ENCODE data around the gene TSPYL1.

Gene TSPYL1

DNA sequence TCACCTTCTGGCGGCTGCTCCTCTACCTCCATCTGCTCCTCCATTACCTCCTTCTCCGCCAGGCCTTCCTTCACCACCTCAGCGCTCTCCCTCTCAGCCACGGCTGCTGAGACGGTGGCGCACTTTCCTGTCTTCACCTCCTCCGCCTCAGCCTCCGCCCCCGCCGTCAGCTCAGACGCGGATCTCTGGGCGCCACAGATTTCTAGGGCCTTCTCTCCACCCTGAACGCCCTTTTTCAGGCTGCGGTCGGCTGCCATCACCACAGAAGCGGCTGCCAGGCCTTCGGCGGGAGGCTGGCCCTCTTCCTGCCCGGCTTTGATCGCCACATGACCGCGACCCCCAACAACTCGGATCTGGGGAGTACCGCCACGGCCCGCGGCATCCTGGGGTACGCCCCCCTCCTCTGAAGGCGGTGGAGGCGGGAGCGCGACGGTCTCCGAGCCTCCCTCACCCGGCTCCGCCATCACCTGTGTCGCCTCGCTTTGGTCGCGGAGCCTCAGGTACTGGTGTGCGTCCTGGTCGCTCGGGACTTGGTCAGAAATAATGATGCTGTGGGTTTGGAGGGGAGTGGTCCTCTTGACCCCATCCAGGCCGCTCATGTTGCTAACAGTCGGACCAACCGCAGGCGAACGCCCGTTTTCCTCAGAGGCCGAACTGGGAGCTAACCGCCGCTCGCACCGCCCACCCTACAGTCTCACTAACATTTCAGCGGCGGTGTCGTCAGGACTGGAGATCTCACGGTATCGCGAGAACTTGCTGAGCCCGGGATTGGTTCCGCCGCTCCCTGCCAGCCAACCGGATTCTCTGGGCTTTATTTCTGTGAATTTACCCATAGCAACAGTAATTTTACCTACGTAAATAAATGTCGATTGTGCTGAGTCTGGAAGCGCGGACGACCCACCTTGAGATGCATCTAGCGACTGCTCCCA, at the start of gene TSPYL1:
TSS of gene TSPYL1 (minus strand) at position 699 of the 929 bp plus-strand sequence. CDS start at position 599, 100 bp downstream.
- peak within 1 kb of the TSS; percentile 87 for H3K27ac ChIP-seq
- peaks cover 7% of the 10 kb centered on the region for H3K36me3 ChIP-seq (replicated peaks)
- peak within 1 kb of the TSS; percentile 81 for H3K4me3 ChIP-seq (ENCODE audit: low read depth, low read length)
- in situ Hi-C loops (cut with HindIII; ENCODE audit: low pct_ligation_motif_present, low sequenced_read_pairs) = no loop called here
- H3K27me3 ChIP-seq (replicated peaks) = no peaks in the 10 kb centered on the region
- DNase-seq = peak; percentile 99
- peak; percentile 14 for TF ChIP-seq CTCF (IDR thresholded peaks at IDR 0.05; ENCODE audit: low read depth, low read length, missing control alignments)

DNA sequence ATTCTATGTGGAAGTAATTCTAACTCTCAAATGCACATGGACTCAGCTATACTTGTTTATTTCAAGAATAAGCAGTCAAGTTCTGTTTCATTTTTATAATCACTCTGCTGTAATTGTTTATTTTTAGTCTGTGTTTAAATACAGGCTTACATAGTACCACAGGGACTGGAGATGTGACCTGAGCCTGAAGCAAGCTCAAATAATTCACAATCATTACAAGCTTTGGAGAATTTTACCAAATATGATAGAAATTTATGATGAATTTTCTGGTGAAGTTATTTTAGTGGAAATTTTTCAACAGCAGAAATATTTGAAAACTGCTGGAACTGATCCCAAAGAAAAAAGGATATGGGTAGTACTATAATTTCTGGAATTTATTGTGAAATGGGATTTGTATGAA, 49.4 kb upstream of the TSPYL1 start:
- peak overlapping the region; percentile 55 for H3K27ac ChIP-seq
- no peaks in the 10 kb centered on the region for H3K36me3 ChIP-seq (replicated peaks)
- TF ChIP-seq CTCF (IDR thresholded peaks at IDR 0.05; ENCODE audit: low read depth, low read length, missing control alignments) = no peak
- DNase-seq = no peak
- in situ Hi-C loops (cut with HindIII; ENCODE audit: low pct_ligation_motif_present, low sequenced_read_pairs) = no loop called here
- no peaks in the 10 kb centered on the region for H3K27me3 ChIP-seq (replicated peaks)
- H3K4me3 ChIP-seq (ENCODE audit: low read depth, low read length) = no peak overlapping the region

DNA sequence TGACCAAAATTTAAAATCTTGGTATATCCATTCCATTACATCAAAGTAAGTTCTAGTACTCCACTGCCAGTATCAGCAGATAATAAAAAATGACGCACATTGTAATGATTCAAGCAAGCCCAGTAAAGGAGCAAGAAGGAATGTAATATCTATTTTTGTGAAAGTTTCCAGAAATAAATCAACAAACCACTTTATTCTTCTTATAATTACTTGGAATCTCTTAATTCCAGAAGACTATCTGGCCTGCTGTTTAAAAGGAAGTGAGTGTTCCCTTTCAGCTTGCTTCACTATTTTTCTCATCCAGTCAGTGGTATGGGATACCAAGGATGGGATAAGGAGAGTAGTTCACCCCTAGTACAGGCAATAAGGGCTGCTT, 48.8 kb upstream of the TSPYL1 start:
- in situ Hi-C loops (cut with HindIII; ENCODE audit: low pct_ligation_motif_present, low sequenced_read_pairs) = no loop called here
- no peak for TF ChIP-seq CTCF (IDR thresholded peaks at IDR 0.05; ENCODE audit: low read depth, low read length, missing control alignments)
- Histone ChIP-seq H3K4me3 (ENCODE audit: low read depth, low read length) (no peak overlapping the region), H3K27me3 (replicated peaks) (no peaks in the 10 kb centered on the region), H3K36me3 (replicated peaks) (no peaks in the 10 kb centered on the region), H3K27ac (peak overlapping the region; percentile 55)
- no peak for DNase-seq

- Histone ChIP-seq H3K27me3 (replicated peaks) (no peaks in the 10 kb centered on the region), H3K4me3 (ENCODE audit: low read depth, low read length) (no peak overlapping the region), H3K36me3 (replicated peaks) (no peaks in the 10 kb centered on the region), H3K27ac (peak overlapping the region; percentile 55)
- in situ Hi-C loops (cut with HindIII; ENCODE audit: low pct_ligation_motif_present, low sequenced_read_pairs) = no loop called here
- TF ChIP-seq CTCF (IDR thresholded peaks at IDR 0.05; ENCODE audit: low read depth, low read length, missing control alignments) = no peak
- DNase-seq = peak; percentile 21
Observed at GRCh38 chr6:116327803-116328527, 48.2 kb upstream of the TSPYL1 start.

GRCh38 chr6:116326996-116327395, 47.3 kb upstream of the TSPYL1 start:
- H3K27me3 ChIP-seq (replicated peaks) = no peaks in the 10 kb centered on the region
- H3K36me3 ChIP-seq (replicated peaks) = no peaks in the 10 kb centered on the region
- TF ChIP-seq CTCF (IDR thresholded peaks at IDR 0.05; ENCODE audit: low read depth, low read length, missing control alignments) = no peak
- no peak overlapping the region for H3K4me3 ChIP-seq (ENCODE audit: low read depth, low read length)
- in situ Hi-C loops (cut with HindIII; ENCODE audit: low pct_ligation_motif_present, low sequenced_read_pairs) = no loop called here
- DNase-seq = no peak
- H3K27ac ChIP-seq = no peak overlapping the region

Data from brain microvascular endothelial cell (primary cell).